Ishikawa (cell line): ENCODE results near the gene ST6GALNAC1.

ENCODE experiments used
- NFIC ChIP-seq: IDR thresholded peaks from 2 replicates; pipeline ENCODE4 v1.6.1; 2012
- TAF1 ChIP-seq: IDR thresholded peaks from 2 replicates; pipeline ENCODE4 v1.6.1; 2012; ENCODE audit warnings: low read depth, mild to moderate bottlenecking
- TCF12 ChIP-seq: IDR thresholded peaks from 2 replicates; pipeline ENCODE4 v1.6.1; 2012; ENCODE audit warnings: low read depth
- YY1 ChIP-seq: IDR thresholded peaks from 2 replicates; pipeline ENCODE4 v1.6.1; 2012; ENCODE audit warnings: low read depth
- ZBTB7A ChIP-seq: IDR thresholded peaks from 2 replicates; pipeline ENCODE4 v1.6.1; 2012; ENCODE audit warnings: low read depth

- no peak for TF ChIP-seq TCF12
- TF ChIP-seq TAF1: no peak
- TF ChIP-seq NFIC: no peak
- no peak for TF ChIP-seq YY1
- no peak for TF ChIP-seq ZBTB7A
Measured at GRCh38 chr17:76687298-76688164, 44.0 kb upstream of the ST6GALNAC1 start.
